B cell (primary cell): Measurements from ENCODE around the gene NTMT1. TPM values are rescaled to one million over a fixed set of nuclear protein-coding genes. Genes with fewer than 3 reads are reported as not detected.

Experiments
- ATAC-seq: fragments of 200-7000 bp; cut with Tn5 transposase; one replicate; pipeline ENCODE4 v1.10.0; 2021; ENCODE audit warnings: low read depth, mild to moderate bottlenecking, moderate number of reproducible peaks, moderate library complexity
- CTCF ChIA-PET: fragments of 350-600 bp; sonication (Branson Sonifier 250); formaldehyde crosslinking; loops from one replicate; lab custom pipeline; 2021; ENCODE audit warnings: antibody characterized with exemption, inconsistent platforms; lab: Charles Lee
- POLR2A ChIA-PET: fragments of 350-600 bp; sonication (Branson Sonifier 250); formaldehyde crosslinking; loops from one replicate; lab custom pipeline; 2021; ENCODE audit warnings: antibody characterized with exemption; lab: Charles Lee
- DNase-seq: peaks from one replicate; pipeline ENCODE4 v3.0.0; 2013
- H2AFZ ChIP-seq: 2 replicates; pipeline ENCODE4 v1.6.1; 2012; ENCODE audit warnings: mild to moderate bottlenecking, low read depth, low read length; ENCODE audit not compliant: insufficient read depth, poor library complexity, severe bottlenecking
- H3K27ac ChIP-seq, 2 donors: 1 replicate in 1 of 2; 2 replicates in 1 of 2; pipeline ENCODE4 v1.5.1; 2012 to 2013; ENCODE audit warnings: low read length in 2 of 2, mild to moderate bottlenecking in 2 of 2, moderate library complexity in 1 of 2
- H3K27me3 ChIP-seq, 4 experiments: fragments of 200-600 bp in 1 of 4; sonication (generic) in 1 of 4; replicated peaks in 1 of 4; 1 replicate in 2 of 4; 2 replicates in 2 of 4; pipeline versions ENCODE4 v1.6.1 to v1.7.0; 2013 to 2016; ENCODE audit warnings: low read length in 3 of 4, mild to moderate bottlenecking in 2 of 4, mixed read lengths in 1 of 4, moderate library complexity in 1 of 4; ENCODE audit not compliant: insufficient read depth in 4 of 4, control insufficient read depth in 3 of 4; ENCODE audit errors: control extremely low read depth in 1 of 4
- H3K36me3 ChIP-seq, 2 experiments: replicated peaks in 1 of 2; 1 replicate in 1 of 2; 2 replicates in 1 of 2; pipeline versions ENCODE4 v1.6.1 to v1.7.1; 2013; ENCODE audit warnings: low read length in 1 of 2; ENCODE audit not compliant: insufficient read depth in 2 of 2, control insufficient read depth in 1 of 2; ENCODE audit errors: control extremely low read depth in 1 of 2, extremely low read depth in 1 of 2
- H3K4me1 ChIP-seq, 2 donors: fragments of 200-600 bp in 1 of 2; sonication (generic) in 1 of 2; 1 replicate in 1 of 2; 2 replicates in 1 of 2; pipeline versions ENCODE4 v1.5.1 to v1.6.1; 2013 to 2017; ENCODE audit warnings: low read length in 2 of 2; ENCODE audit not compliant: control insufficient read depth in 2 of 2, insufficient read depth in 2 of 2
- H3K4me2 ChIP-seq: replicated peaks from 2 replicates; pipeline ENCODE3; 2012; ENCODE audit warnings: mild to moderate bottlenecking, low read depth, low read length; ENCODE audit not compliant: poor library complexity, severe bottlenecking
- H3K4me3 ChIP-seq, 5 experiments: fragments of 200-600 bp in 1 of 5; sonication (generic) in 1 of 5; 1 replicate in 3 of 5; 2 replicates in 2 of 5; pipeline versions ENCODE4 v1.5.1 to v1.7.0; 2011 to 2016; ENCODE audit warnings: low read length in 4 of 5, mild to moderate bottlenecking in 4 of 5, low read depth in 2 of 5, control low read depth in 1 of 5, moderate library complexity in 1 of 5; ENCODE audit not compliant: insufficient read depth in 1 of 5; ENCODE audit errors: control extremely low read depth in 1 of 5, extremely low read depth in 1 of 5
- H3K79me2 ChIP-seq: fragments of 200-600 bp; sonication (generic); one replicate; pipeline ENCODE4 v1.6.0; 2016; ENCODE audit warnings: low read length; ENCODE audit not compliant: control insufficient read depth, insufficient read depth
- H3K9ac ChIP-seq: fragments of 200-600 bp; sonication (generic); 2 replicates; pipeline ENCODE4 v1.6.1; 2017; ENCODE audit warnings: mild to moderate bottlenecking, low read length, moderate library complexity
- H3K9me3 ChIP-seq, 3 donors: one replicate each; pipeline versions ENCODE4 v1.6.1 to v1.7.1; 2013; ENCODE audit warnings: low read length in 2 of 3; ENCODE audit not compliant: control insufficient read depth in 2 of 3, insufficient read depth in 1 of 3; ENCODE audit errors: control extremely low read depth in 1 of 3
- H4K20me1 ChIP-seq: 2 replicates; pipeline ENCODE4 v1.6.0; 2012; ENCODE audit warnings: mild to moderate bottlenecking, low read length; ENCODE audit not compliant: insufficient read depth, control insufficient read depth, poor library complexity, severe bottlenecking
- H3K27ac Mint-ChIP-seq: one replicate; pipeline ENCODE4 v1.8.0; 2021; ENCODE audit warnings: mixed read lengths
- H3K27me3 Mint-ChIP-seq: one replicate; pipeline ENCODE4 v1.8.0; 2021; ENCODE audit warnings: mixed read lengths
- H3K4me1 Mint-ChIP-seq: one replicate; pipeline ENCODE4 v1.8.0; 2021; ENCODE audit warnings: mixed read lengths
- H3K4me3 Mint-ChIP-seq: one replicate; pipeline ENCODE4 v1.8.0; 2021; ENCODE audit warnings: mixed read lengths
- H3K9me3 Mint-ChIP-seq: one replicate; pipeline ENCODE4 v1.8.0; 2022; ENCODE audit warnings: mixed read lengths; ENCODE audit not compliant: insufficient read depth
- EZH2 ChIP-seq: IDR thresholded peaks from 2 replicates; pipeline ENCODE4 v1.6.1; 2012; ENCODE audit warnings: borderline replicate concordance, low read depth, mild to moderate bottlenecking, moderate library complexity, low read length; ENCODE audit not compliant: insufficient read depth, poor library complexity, severe bottlenecking
- WGBS: methylation state at CpG from one replicate; pipeline ENCODE4 v1.1.5; 2013; ENCODE audit warnings: missing lambda C conversion rate; ENCODE audit not compliant: insufficient coverage; 5-methylcytosine and 5-hydroxymethylcytosine counted together
- intact Hi-C: fragments of 100-400 bp; cut with micrococcal nuclease; formaldehyde crosslinking; loops from one replicate; pipeline ENCODE4 v1.10.0; 2022
- polyA plus RNA-seq: library from polyadenylated mRNA; depleted of rRNA; stranded (reverse); fragments of >200 nt; gene quantifications from 2 replicates; pipeline ENCODE4 v1.2.3, GENCODE V29; 2012
- total RNA-seq, 2 donors: library from RNA; stranded (reverse); fragments of 120-200 nt in 1 of 2; gene quantifications; 1 replicate in 1 of 2; 2 replicates in 1 of 2; pipeline versions ENCODE4 v1.2.3 to v1.2.4, GENCODE V29; 2013 to 2022
- TF ChIP-seq, protein P1 (sequence below): fragments of 200-600 bp; IDR thresholded peaks from one replicate; pipeline ENCODE4 v1.8.0; 2022; ENCODE audit warnings: antibody characterized with exemption, mild to moderate bottlenecking

NTMT1 gene
- total and polyA plus RNA-seq, 2 donors (not counting 1 experiment from before 2014, with no cell fraction given), result 21.8 to 35.3 TPM

DNA sequence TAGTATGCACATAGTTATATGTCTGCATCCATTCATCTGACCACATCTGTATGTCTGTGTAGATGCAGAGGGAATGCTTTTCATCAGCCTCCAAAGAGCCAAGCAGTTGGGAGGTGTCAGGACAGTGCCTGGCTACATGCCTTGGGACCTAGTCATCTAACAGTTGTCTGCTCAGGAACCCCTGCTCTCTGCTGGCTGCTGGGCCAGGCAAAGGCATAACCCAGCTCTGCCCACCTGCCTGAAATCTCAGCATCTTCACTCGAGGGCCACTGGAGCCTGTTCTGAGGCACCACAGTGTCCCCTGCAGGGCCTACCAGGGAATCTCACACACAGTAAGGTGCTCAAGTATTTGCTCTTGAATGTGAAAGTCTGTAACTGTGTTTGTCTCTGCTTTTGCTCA lies 8.8 kb upstream of the NTMT1 start:
- Mint-ChIP-seq H3K27me3 (peaks cover 26% of the 10 kb centered on the region), H3K4me1 (peaks cover 12% of the 10 kb centered on the region), H3K4me3 (no peak overlapping the region), H3K27ac (no peak overlapping the region), H3K9me3 (no peaks in the 10 kb centered on the region)
- Histone ChIP-seq H3K36me3 (no peaks in the 10 kb centered on the region), H3K27me3 (peaks cover 0 to 43% (median 17%) of the 10 kb centered on the region in 4 experiments), H3K9me3 (peaks cover 0 to 15% (median 0%) of the 10 kb centered on the region in 3 donors), H3K27ac (no peak overlapping the region), H2AFZ (no peak overlapping the region), H3K4me3 (no peak overlapping the region), H3K9ac (no peak overlapping the region), H4K20me1 (no peaks in the 10 kb centered on the region), H3K4me1 (peaks cover 11 to 16% of the 10 kb centered on the region in 2 donors), H3K4me2 (no peak overlapping the region), H3K79me2 (no peaks in the 10 kb centered on the region)
- DNase-seq (peak; percentile 15), ATAC-seq (peak; percentile 22)
- intact Hi-C loops, result no loop called here
- 22% methylated on average over 1 of the region's 1 CpG for WGBS
- CTCF ChIA-PET, result interaction anchor here (0.7 kb wide), 1 partner anchor 475 kb away, joined by 3 read pairs; no protein-coding TSS in a partner anchor
- TF ChIP-seq, protein P1, sequence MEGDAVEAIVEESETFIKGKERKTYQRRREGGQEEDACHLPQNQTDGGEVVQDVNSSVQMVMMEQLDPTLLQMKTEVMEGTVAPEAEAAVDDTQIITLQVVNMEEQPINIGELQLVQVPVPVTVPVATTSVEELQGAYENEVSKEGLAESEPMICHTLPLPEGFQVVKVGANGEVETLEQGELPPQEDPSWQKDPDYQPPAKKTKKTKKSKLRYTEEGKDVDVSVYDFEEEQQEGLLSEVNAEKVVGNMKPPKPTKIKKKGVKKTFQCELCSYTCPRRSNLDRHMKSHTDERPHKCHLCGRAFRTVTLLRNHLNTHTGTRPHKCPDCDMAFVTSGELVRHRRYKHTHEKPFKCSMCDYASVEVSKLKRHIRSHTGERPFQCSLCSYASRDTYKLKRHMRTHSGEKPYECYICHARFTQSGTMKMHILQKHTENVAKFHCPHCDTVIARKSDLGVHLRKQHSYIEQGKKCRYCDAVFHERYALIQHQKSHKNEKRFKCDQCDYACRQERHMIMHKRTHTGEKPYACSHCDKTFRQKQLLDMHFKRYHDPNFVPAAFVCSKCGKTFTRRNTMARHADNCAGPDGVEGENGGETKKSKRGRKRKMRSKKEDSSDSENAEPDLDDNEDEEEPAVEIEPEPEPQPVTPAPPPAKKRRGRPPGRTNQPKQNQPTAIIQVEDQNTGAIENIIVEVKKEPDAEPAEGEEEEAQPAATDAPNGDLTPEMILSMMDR, result peak; percentile 11
- TF ChIP-seq EZH2, result no peak
- POLR2A ChIA-PET, result no interaction called here
